ENCODE results near the gene STK4. TPM values are rescaled to one million over a fixed set of nuclear protein-coding genes. Genes with fewer than 3 reads are reported as not detected.
A peak's percentile ranks its signal among the peaks of the same experiment; 100 is the strongest.

The STK4 gene
- total and polyA plus RNA-seq, 2 of the 4 experiments (the other 2 are of a cell fraction): 10.2 to 22.2 TPM

DNA sequence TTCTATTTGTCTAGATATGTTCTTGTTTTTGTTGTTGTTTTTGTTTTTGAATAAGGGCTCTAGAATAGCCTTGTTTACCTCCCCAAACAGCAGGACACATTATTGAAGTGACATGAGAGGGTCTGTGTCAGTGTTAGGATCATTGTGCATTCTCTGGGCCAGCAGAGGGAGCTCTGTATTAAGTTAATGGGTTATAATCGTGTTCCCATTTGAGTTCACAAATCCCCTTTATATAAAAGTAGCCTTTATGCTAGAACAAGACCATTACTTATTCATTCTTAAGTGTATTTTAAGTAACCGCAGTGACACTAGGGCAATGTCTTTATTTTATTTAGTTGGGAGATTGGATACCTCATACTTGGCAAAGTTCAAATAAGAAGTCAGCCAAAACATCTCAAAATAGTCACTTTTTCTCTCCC is 44.8 kb downstream of the STK4 start:
- ATAC-seq (ENCODE audit: low read depth): peak; percentile 74

More for the DNA sequence above, 44.8 kb downstream of the STK4 start:
- in situ Hi-C loops (cut with MboI; ENCODE audit: low sequenced_read_pairs) (loop anchor here (10.0 kb wide), 1 partner anchor 274 kb away; no protein-coding TSS in a partner anchor), dilution Hi-C loops (cut with HindIII; ENCODE audit: low sequenced_read_pairs, unreplicated experiment) (no loop called here), intact Hi-C loops (cut with micrococcal nuclease) (loop anchor here (1.0 to 2.0 kb wide), 3 partner anchors 34 to 279 kb away; no protein-coding TSS in a partner anchor)
- Histone ChIP-seq H2AK5ac (ENCODE audit: low read depth, low read length) (no peak overlapping the region), H4K8ac (ENCODE audit: low read depth in 2 of 2, low read length in 2 of 2) (no peak overlapping the region; a peak in 1 of 4 replicates), H3K27ac (ENCODE audit: insufficient read depth, low read length) (no peak overlapping the region), H3K56ac (ENCODE audit: extremely low read depth, insufficient read depth, low read length) (no peak overlapping the region), H3K4ac (ENCODE audit: low read depth, low read length) (no peak overlapping the region), H3K27me3 (ENCODE audit: control insufficient read depth, insufficient read depth, low read length) (no peaks in the 10 kb centered on the region), H3K9ac (ENCODE audit: low read depth, low read length) (no peak overlapping the region; the same call in 1 of the 2 replicates), H2AK9ac (replicated peaks; ENCODE audit: low read depth, low read length, poor library complexity) (no peak overlapping the region), H3K9me1 (ENCODE audit: insufficient read depth, low read length) (no peaks in the 10 kb centered on the region), H2BK20ac (ENCODE audit: low read depth, low read length) (no peak overlapping the region), H4K91ac (ENCODE audit: insufficient read depth, low read depth, low read length) (no peak overlapping the region), H3K23ac (ENCODE audit: low read depth, low read length) (no peak overlapping the region), H3K36me3 (ENCODE audit: control insufficient read depth, insufficient read depth, low read length) (peaks cover 5% of the 10 kb centered on the region; the same call in 1 of the 2 replicates), H2AFZ (replicated peaks; ENCODE audit: low read length, poor library complexity) (no peak overlapping the region), H3K18ac (ENCODE audit: low read depth, low read length) (peak overlapping the region; percentile 50; the same call in 1 of the 2 replicates), H2BK15ac (ENCODE audit: low read depth, low read length) (no peak overlapping the region), H4K5ac (ENCODE audit: low read depth, low read length) (no peak overlapping the region; the same call in 1 of the 2 replicates), H4K20me1 (ENCODE audit: insufficient read depth, low read length) (no peaks in the 10 kb centered on the region), H3K4me2 (ENCODE audit: low read depth, low read length) (no peak overlapping the region; the same call in 1 of the 2 replicates), H2BK5ac (ENCODE audit: low read depth, low read length, poor library complexity, severe bottlenecking) (peak overlapping the region; percentile 76), H3K14ac (replicated peaks; ENCODE audit: low read depth, low read length) (no peak overlapping the region), H3K79me1 (ENCODE audit: low read depth in 1 of 2, low read length in 2 of 2) (peaks cover 3 to 21% of the 10 kb centered on the region in 2 experiments; a peak in 3 of 4 replicates), H3K4me3 (ENCODE audit: insufficient read depth, low read depth, low read length) (no peak overlapping the region), H3K4me1 (ENCODE audit: control insufficient read depth, insufficient read depth, low read length) (peaks cover 15% of the 10 kb centered on the region), H3K9me3 (ENCODE audit: control insufficient read depth, insufficient read depth, low read length) (no peaks in the 10 kb centered on the region), H2BK120ac (ENCODE audit: low read depth, low read length) (no peak overlapping the region)
- POLR2A ChIA-PET (ENCODE audit: unreplicated experiment): no interaction called here
- DNase-seq: peak; percentile 80
- CTCF ChIA-PET: interaction anchor here (0.6 to 3.1 kb wide), 9 partner anchors 25 to 283 kb away, joined by 3 to 18 read pairs (median 4); partner anchors contain the start of gene WFDC5
- no peak for TF ChIP-seq NFE2L2 (IDR thresholded peaks at IDR 0.05; ENCODE audit: low read depth, low read length)
- TF ChIP-seq FOS (IDR thresholded peaks at IDR 0.05; ENCODE audit: low read depth, low read length): no peak
- TF ChIP-seq CTCF (conservative IDR thresholded peaks at IDR 0.05; ENCODE audit: low read depth, low read length): peak; percentile 75
- TF ChIP-seq RAD21 (IDR thresholded peaks at IDR 0.05; ENCODE audit: low read length): peak; percentile 81
- peak; percentile 71 for TF ChIP-seq SMC3 (IDR thresholded peaks at IDR 0.05; ENCODE audit: low read depth, low read length)
- BruUV-seq (replicated peaks): no TSS peak
- WGBS, 2 experiments (ENCODE audit: extremely low coverage in 2 of 2, insufficient read length in 1 of 2): no CpG with 5 or more reads among the region's 2 CpGs
